Rectal smooth muscle tissue (tissue), 1 donor: ENCODE data around the gene DISC1.

Source experiments
- H3K27ac ChIP-seq: one replicate; pipeline ENCODE4 v1.7.0; 2013; ENCODE audit warnings: low read depth, low read length, inconsistent platforms
- H3K27me3 ChIP-seq: one replicate; pipeline ENCODE4 v1.7.0; 2013; ENCODE audit warnings: low read length; ENCODE audit not compliant: control insufficient read depth, insufficient read depth
- H3K36me3 ChIP-seq: one replicate; pipeline ENCODE4 v1.7.0; 2013; ENCODE audit warnings: low read length; ENCODE audit not compliant: control insufficient read depth, insufficient read depth
- H3K4me1 ChIP-seq: one replicate; pipeline ENCODE4 v1.7.0; 2013; ENCODE audit warnings: low read length; ENCODE audit not compliant: control insufficient read depth, insufficient read depth
- H3K4me3 ChIP-seq: one replicate; pipeline ENCODE4 v1.7.0; 2013; ENCODE audit warnings: low read length
- H3K9ac ChIP-seq: one replicate; pipeline ENCODE4 v1.7.0; 2013; ENCODE audit warnings: low read length

The DISC1 gene

DNA sequence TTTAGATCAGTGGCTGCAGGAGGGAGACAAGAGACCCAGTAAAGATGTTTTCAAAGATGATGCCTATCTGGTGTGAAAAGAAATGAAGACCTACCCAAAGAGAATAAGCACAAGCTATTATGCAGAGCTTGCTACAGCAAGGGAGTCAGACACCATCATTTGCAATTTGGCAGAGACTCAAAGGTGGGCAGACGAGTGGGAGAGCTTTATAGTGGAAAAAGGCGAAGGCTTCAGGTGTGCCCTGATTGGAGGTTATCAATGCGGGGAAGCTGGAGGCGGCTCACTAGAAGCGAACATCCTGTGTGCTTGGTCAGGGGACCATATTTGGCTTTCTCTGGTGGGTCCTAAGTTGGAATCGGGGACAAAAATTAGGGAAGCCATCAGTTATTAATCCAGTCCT, 183.8 kb downstream of the DISC1 start:
- Histone ChIP-seq H3K27ac (no peak overlapping the region), H3K4me3 (no peak overlapping the region), H3K9ac (no peak overlapping the region), H3K27me3 (no peaks in the 10 kb centered on the region), H3K4me1 (no peaks in the 10 kb centered on the region), H3K36me3 (no peaks in the 10 kb centered on the region)

DNA sequence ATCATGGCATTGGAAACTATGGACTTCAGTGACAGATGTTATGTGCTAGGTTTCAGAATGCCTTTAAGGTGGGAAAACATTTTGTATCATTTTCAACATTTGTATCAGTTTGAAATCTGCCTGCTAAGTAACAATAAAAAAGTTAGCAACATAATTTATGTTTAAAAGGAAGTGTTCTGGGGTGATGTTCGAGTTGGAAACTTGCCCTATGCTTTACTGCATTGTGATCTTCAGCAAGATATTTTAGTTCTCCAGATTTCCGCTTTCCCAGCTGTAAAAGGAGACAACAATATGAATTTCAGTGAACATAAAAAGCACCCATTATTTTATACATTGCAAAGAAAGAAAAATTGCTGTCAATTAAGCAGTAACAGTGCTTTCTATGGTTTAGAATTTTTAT, 187.4 kb downstream of the DISC1 start:
- Histone ChIP-seq H3K27me3 (no peaks in the 10 kb centered on the region), H3K4me3 (no peak overlapping the region), H3K27ac (no peak overlapping the region), H3K9ac (no peak overlapping the region), H3K36me3 (no peaks in the 10 kb centered on the region), H3K4me1 (no peaks in the 10 kb centered on the region)

DNA sequence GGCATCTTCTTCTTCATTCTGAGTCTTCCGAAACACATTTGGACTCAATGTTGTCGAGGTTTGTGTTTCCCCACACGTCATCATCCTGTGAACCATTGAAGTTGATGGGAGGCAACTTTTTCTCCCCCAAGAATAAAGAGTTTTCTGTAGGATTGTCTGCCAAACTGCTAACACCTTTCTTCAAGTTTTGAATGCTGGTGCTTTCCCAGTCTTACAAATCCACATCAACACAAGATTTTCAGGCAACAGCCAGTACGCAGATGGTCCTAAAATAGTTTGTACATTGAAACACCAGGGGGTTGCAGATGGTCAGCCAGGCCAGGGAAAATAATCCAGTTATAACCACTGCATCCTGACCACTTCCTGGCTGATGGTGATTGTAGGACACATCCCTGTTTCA, 187.9 kb downstream of the DISC1 start:
- Histone ChIP-seq H3K9ac (no peak overlapping the region), H3K4me3 (no peak overlapping the region), H3K27ac (no peak overlapping the region), H3K4me1 (no peaks in the 10 kb centered on the region), H3K36me3 (no peaks in the 10 kb centered on the region), H3K27me3 (no peaks in the 10 kb centered on the region)

DNA sequence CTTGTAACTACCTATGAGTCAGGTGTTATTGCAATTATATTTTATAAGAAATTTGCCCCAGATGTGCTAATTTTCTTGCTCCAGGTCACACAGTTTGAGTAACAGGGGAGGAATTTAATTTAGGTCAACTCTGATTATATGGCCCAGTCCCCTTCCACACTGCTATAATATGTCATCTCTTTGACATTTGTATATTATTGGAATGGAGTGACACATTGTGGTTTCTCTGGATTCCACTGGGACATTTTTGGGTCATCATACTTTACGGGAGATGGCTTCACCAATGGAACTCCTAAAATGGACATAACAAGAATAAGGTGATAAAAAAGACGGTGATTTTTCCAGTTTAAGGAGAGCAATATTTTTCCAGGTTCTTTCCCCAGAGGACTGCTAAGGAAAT, 191.2 kb downstream of the DISC1 start:
- H3K36me3 ChIP-seq = no peaks in the 10 kb centered on the region
- H3K9ac ChIP-seq = no peak overlapping the region
- no peaks in the 10 kb centered on the region for H3K4me1 ChIP-seq
- H3K4me3 ChIP-seq = no peak overlapping the region
- H3K27ac ChIP-seq = no peak overlapping the region
- H3K27me3 ChIP-seq = no peaks in the 10 kb centered on the region

DNA sequence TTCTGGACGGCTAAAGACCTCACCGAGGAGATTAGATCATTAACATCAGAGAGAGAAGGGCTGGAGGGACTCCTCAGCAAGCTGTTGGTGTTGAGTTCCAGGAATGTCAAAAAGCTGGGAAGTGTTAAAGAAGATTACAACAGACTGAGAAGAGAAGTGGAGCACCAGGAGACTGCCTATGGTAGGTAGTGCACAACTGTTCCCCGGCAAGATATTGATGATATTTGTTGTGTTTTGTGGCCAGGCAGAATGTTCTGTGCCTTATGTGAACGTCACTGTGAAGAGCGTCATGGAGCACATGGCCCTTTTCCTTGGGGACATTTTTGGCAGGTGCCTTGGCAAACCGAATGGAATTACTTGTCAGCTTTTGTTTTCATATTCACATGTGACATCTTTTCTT, 191.7 kb downstream of the DISC1 start:
- no peak overlapping the region for H3K4me3 ChIP-seq
- no peaks in the 10 kb centered on the region for H3K4me1 ChIP-seq
- H3K27me3 ChIP-seq = no peaks in the 10 kb centered on the region
- no peak overlapping the region for H3K27ac ChIP-seq
- H3K9ac ChIP-seq = no peak overlapping the region
- no peaks in the 10 kb centered on the region for H3K36me3 ChIP-seq

DNA sequence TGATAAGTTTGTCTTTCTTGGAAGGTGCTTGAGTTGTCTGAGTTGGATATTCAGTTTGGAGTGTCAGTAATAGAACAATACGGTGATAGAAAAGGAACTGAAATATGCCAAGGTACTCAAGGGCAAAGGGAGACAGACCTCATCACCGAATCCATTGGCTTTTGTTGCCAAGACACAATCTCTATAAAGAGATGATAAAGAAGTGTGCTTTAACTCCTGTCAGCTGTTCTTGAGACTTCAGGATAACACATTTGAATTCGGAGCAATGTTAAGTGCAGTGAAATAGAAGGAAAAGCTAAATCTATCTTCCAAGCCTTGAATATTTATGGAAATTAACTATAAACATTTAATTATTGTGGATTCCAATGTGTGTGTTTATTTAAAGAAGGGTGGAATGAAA, 194.7 kb downstream of the DISC1 start:
- no peak overlapping the region for H3K27ac ChIP-seq
- no peaks in the 10 kb centered on the region for H3K36me3 ChIP-seq
- H3K27me3 ChIP-seq = no peaks in the 10 kb centered on the region
- H3K4me3 ChIP-seq = no peak overlapping the region
- no peaks in the 10 kb centered on the region for H3K4me1 ChIP-seq
- H3K9ac ChIP-seq = no peak overlapping the region

DNA sequence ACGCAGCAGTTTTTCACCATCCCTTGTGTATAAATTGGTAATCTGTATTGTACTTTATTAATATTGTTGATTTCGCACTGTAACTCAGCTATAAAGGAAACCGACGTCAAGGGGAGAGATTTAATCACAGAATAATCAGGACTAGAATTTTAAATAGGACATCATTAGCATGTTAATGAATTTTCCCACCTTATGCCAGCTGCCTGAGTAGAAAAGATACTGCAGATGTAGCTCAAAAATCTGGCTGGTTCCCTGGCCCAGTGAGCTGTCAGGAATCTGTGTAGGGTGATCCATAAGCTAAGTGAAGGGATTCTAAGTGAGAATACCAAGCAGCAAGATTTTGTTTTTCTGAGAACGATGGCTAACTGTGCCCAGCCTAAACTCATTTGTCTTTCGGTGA, 195.5 kb downstream of the DISC1 start:
- H3K4me1 ChIP-seq = no peaks in the 10 kb centered on the region
- no peak overlapping the region for H3K9ac ChIP-seq
- no peaks in the 10 kb centered on the region for H3K36me3 ChIP-seq
- H3K27me3 ChIP-seq = no peaks in the 10 kb centered on the region
- no peak overlapping the region for H3K27ac ChIP-seq
- no peak overlapping the region for H3K4me3 ChIP-seq

DNA sequence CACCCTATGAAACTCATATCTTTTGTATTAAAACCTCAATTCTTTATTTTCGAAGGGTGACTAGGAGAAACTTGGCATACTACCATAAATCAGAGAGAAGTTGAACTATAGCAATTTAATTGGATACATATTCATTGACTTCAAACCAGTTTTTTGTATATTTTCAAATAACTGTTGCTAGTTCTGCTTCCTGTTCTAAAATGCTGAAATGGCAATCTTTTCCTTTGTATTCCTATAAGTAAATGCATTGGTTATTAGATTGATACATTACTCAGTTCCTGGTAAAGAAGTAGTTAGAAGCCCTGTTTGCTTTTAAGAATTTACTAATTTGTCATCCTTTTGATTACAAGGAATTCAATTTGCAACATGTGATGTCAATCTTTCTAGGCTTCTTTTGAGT, 200.0 kb downstream of the DISC1 start:
- H3K36me3 ChIP-seq = no peaks in the 10 kb centered on the region
- H3K27me3 ChIP-seq = no peaks in the 10 kb centered on the region
- H3K9ac ChIP-seq = no peak overlapping the region
- H3K27ac ChIP-seq = no peak overlapping the region
- no peak overlapping the region for H3K4me3 ChIP-seq
- H3K4me1 ChIP-seq = no peaks in the 10 kb centered on the region

DNA sequence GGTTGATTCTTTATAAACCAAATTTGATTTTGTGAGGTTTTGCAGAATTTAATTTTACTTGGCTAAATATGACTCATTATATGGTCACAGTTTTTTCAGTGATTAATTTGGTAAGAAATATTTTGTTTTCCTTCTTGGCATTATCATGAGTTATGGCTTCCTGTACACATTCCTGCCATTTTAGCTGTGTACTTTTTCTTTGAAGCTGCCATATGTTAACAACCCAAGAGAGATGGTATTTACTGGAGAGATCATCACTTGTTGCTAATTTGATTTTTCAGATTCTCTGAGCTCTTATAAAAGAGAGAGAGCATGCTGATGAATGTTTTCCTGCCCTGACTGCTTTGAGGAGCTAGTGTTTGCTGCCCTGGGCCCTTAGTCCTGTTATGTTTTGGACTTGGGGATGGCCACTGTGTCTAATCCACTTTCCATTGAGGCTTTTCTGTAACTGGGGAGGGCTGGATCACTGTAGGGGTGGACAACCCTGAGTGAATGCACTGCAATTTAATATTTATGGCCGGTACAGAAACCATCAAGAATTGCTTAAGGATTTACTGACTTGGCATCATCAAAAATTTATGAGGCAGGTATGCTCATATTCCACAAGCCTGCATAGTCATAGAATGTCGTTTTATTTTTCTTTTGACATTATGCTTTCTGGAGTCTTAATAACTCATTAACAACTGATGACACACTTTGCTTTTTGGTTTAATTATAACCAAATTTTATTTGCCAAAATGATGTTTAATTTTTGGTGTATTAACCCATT, 200.9 kb downstream of the DISC1 start:
- no peaks in the 10 kb centered on the region for H3K27me3 ChIP-seq
- H3K4me3 ChIP-seq = no peak overlapping the region
- H3K4me1 ChIP-seq = no peaks in the 10 kb centered on the region
- H3K27ac ChIP-seq = no peak overlapping the region
- H3K9ac ChIP-seq = no peak overlapping the region
- H3K36me3 ChIP-seq = no peaks in the 10 kb centered on the region

DNA sequence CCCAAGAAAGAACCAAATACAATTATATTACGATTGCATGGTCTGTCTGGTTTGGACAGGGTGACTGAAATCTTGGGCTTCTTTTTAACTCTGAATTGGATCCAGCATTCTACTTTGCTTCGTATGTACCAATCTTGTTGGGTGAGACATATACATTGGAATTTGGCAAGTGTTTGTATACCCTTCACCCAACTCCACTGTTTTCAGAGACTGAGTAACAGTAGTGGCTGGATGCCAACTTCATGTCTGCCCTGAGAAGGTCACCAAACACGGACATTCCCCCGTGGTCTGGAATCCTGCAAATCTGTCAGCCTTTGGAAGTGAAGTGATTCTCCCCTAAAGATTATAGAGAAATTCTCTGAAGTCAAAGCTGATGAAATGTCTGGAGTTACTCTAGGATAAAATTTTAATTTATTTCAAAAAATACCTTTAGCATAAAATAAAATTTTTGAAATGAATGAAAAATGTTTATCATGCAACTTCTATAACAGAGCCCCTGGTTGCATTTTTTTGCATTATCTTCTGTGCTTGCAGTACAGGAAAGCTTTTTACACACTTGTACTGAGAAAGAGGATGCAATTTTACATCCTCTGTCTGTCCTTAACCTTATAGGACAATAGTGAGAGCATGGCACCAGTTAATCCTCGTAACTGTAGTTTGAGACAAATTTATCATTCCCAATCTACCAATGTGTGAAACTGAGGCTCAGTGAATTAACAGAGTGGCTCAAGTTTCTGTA, 201.8 kb downstream of the DISC1 start:
- no peak overlapping the region for H3K27ac ChIP-seq
- H3K36me3 ChIP-seq = no peaks in the 10 kb centered on the region
- H3K27me3 ChIP-seq = no peaks in the 10 kb centered on the region
- H3K9ac ChIP-seq = no peak overlapping the region
- H3K4me1 ChIP-seq = no peaks in the 10 kb centered on the region
- no peak overlapping the region for H3K4me3 ChIP-seq

DNA sequence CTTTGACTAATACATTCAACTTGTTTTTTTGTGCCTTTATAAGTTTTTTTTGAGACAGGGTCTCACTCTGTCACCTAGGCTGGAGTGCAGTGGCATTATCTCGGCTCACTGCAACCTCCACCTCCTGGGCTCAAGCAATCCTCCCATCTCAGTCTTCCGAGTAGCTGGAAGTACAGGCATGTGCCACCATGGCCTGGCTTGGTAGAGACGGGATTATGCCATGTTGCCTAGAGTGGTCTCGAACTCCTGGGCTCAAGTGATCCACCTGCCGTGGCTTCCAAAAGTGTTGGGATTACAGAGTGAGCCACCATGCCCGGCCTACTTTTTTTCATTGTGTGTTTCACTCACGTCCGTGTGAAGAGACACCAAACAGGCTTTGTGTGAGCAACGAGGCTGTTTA, 202.7 kb downstream of the DISC1 start:
- Histone ChIP-seq H3K9ac (no peak overlapping the region), H3K36me3 (no peaks in the 10 kb centered on the region), H3K4me3 (no peak overlapping the region), H3K27me3 (no peaks in the 10 kb centered on the region), H3K4me1 (no peaks in the 10 kb centered on the region), H3K27ac (no peak overlapping the region)

DNA sequence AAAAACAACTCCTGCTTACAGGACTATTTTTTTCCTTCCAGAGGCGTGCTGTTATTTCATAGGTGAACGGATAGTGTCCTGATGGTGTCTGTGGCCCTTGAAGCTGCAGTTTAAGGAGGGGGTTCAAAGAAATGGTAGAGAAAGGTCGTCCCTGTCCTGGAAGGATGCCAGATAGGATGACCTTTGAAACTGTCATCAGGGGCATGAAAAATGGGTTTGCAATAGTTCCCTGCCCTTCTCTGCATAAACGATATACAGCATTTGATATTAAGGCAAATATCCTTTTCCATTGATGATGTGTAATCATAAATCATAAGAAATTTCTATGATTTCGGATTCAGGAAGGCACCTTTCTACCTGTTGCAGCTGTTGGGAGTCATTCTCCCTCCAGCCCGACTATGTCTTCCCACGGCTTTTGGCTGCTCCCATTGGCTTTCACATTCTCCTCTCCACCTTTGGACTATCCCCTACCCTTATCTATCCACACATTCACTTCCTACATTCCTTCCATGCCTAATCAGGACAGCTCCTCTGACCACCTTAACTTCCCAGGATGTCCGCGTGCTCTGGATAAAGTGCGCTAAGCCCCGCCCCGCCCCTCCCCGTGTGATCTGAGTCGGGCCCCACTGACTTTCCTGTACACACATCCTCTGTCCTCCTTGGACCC, 209.8 kb downstream of the DISC1 start:
- no peak overlapping the region for H3K9ac ChIP-seq
- no peak overlapping the region for H3K4me3 ChIP-seq
- no peaks in the 10 kb centered on the region for H3K27me3 ChIP-seq
- H3K36me3 ChIP-seq = no peaks in the 10 kb centered on the region
- H3K4me1 ChIP-seq = no peaks in the 10 kb centered on the region
- H3K27ac ChIP-seq = no peak overlapping the region
